ENCODE results near the gene PRKCQ.

PRKCQ gene

GRCh38 chr10:6532321-6532720 is 47.8 kb downstream of the PRKCQ start:
- H2BK5ac ChIP-seq (ENCODE audit: low read length) = no peak overlapping the region
- H2BK12ac ChIP-seq (ENCODE audit: low read length) = no peak overlapping the region
- no peak overlapping the region for H3K14ac ChIP-seq (ENCODE audit: low read length)
- no peak overlapping the region for H4K8ac ChIP-seq (ENCODE audit: low read depth, low read length)
- no peak overlapping the region for H3K4me2 ChIP-seq (ENCODE audit: insufficient read depth, low read length, poor library complexity, severe bottlenecking)
- no peak overlapping the region for H3K27ac ChIP-seq (replicated peaks; ENCODE audit: low read length)
- H2AFZ ChIP-seq (ENCODE audit: low read length) = no peak overlapping the region
- no peak overlapping the region for H2BK15ac ChIP-seq (ENCODE audit: low read length)
- no peak overlapping the region for H3K4ac ChIP-seq (ENCODE audit: low read length)
- no peak overlapping the region for H3K4me3 ChIP-seq (ENCODE audit: low read length in 2 of 2)
- no peak for DNase-seq (ENCODE audit: low spot score)
- no peak overlapping the region for H3K9ac ChIP-seq (ENCODE audit: low read depth, low read length, poor library complexity)
- H3K9me3 ChIP-seq (replicated peaks in 1 of 2; ENCODE audit: control insufficient read depth in 2 of 2, insufficient read depth in 1 of 2, low read depth in 1 of 2, low read length in 2 of 2) = no peaks in the 10 kb centered on the region
- H3K79me1 ChIP-seq (ENCODE audit: low read depth, low read length) = no peaks in the 10 kb centered on the region
- H3K36me3 ChIP-seq (replicated peaks in 1 of 2; ENCODE audit: control insufficient read depth in 2 of 2, insufficient read depth in 2 of 2, low read length in 2 of 2) = peaks cover 0 to 1% of the 10 kb centered on the region in 2 donors
- H2AK5ac ChIP-seq (ENCODE audit: low read depth, low read length) = no peak overlapping the region
- no CpG with 5 or more reads among the region's 5 CpGs for WGBS, 2 donors (ENCODE audit: extremely low coverage in 2 of 2, insufficient read length in 2 of 2, insufficient replicate concordance in 1 of 2)
- H3K27me3 ChIP-seq (ENCODE audit: control insufficient read depth in 3 of 3, insufficient read depth in 3 of 3, low read depth in 1 of 3, low read length in 3 of 3) = peaks cover 0 to 3% (median 0%) of the 10 kb centered on the region in 3 experiments
- no peak overlapping the region for H3K23ac ChIP-seq (ENCODE audit: low read depth, low read length, poor library complexity)
- H4K91ac ChIP-seq (ENCODE audit: low read depth, low read length, poor library complexity) = no peak overlapping the region
- H2BK120ac ChIP-seq (ENCODE audit: low read depth, low read length) = no peak overlapping the region
- H3K18ac ChIP-seq (ENCODE audit: low read length) = no peak overlapping the region
- H3K4me1 ChIP-seq (ENCODE audit: control insufficient read depth in 2 of 2, insufficient read depth in 1 of 2, low read depth in 1 of 2, low read length in 2 of 2) = no peaks in the 10 kb centered on the region

- Histone ChIP-seq H2BK15ac (ENCODE audit: low read length) (no peak overlapping the region), H3K9me3 (replicated peaks in 1 of 2; ENCODE audit: control insufficient read depth in 2 of 2, insufficient read depth in 1 of 2, low read depth in 1 of 2, low read length in 2 of 2) (no peaks in the 10 kb centered on the region)
- WGBS, 2 donors (ENCODE audit: extremely low coverage in 2 of 2, insufficient read length in 2 of 2, insufficient replicate concordance in 1 of 2) = no CpG with 5 or more reads among the region's 4 CpGs
These were observed 49.1 kb downstream of the PRKCQ start for GRCh38 chr10:6530966-6531365.

GRCh38 chr10:6530211-6530840 is 49.8 kb downstream of the PRKCQ start:
- WGBS, 2 donors (ENCODE audit: extremely low coverage in 2 of 2, insufficient read length in 2 of 2, insufficient replicate concordance in 1 of 2) = no CpG with 5 or more reads among the region's 18 CpGs
- DNase-seq (ENCODE audit: low spot score) = no peak
- Histone ChIP-seq H3K9me3 (replicated peaks in 1 of 2; ENCODE audit: control insufficient read depth in 2 of 2, insufficient read depth in 1 of 2, low read depth in 1 of 2, low read length in 2 of 2) (no peaks in the 10 kb centered on the region), H2BK12ac (ENCODE audit: low read length) (no peak overlapping the region), H3K4me2 (ENCODE audit: insufficient read depth, low read length, poor library complexity, severe bottlenecking) (no peak overlapping the region), H3K4me1 (ENCODE audit: control insufficient read depth in 2 of 2, insufficient read depth in 1 of 2, low read depth in 1 of 2, low read length in 2 of 2) (no peaks in the 10 kb centered on the region), H4K91ac (ENCODE audit: low read depth, low read length, poor library complexity) (no peak overlapping the region), H2BK120ac (ENCODE audit: low read depth, low read length) (no peak overlapping the region), H2AFZ (ENCODE audit: low read length) (no peak overlapping the region), H3K23ac (ENCODE audit: low read depth, low read length, poor library complexity) (no peak overlapping the region), H3K27ac (replicated peaks; ENCODE audit: low read length) (no peak overlapping the region), H2BK15ac (ENCODE audit: low read length) (no peak overlapping the region), H3K18ac (ENCODE audit: low read length) (no peak overlapping the region), H3K4ac (ENCODE audit: low read length) (no peak overlapping the region), H3K9ac (ENCODE audit: low read depth, low read length, poor library complexity) (no peak overlapping the region), H3K14ac (ENCODE audit: low read length) (no peak overlapping the region), H3K36me3 (replicated peaks in 1 of 2; ENCODE audit: control insufficient read depth in 2 of 2, insufficient read depth in 2 of 2, low read length in 2 of 2) (no peaks in the 10 kb centered on the region), H3K27me3 (ENCODE audit: control insufficient read depth in 3 of 3, insufficient read depth in 3 of 3, low read depth in 1 of 3, low read length in 3 of 3) (peaks cover 0 to 3% (median 0%) of the 10 kb centered on the region in 3 experiments), H3K4me3 (ENCODE audit: low read length in 2 of 2) (no peak overlapping the region), H2AK5ac (ENCODE audit: low read depth, low read length) (no peak overlapping the region), H2BK5ac (ENCODE audit: low read length) (no peak overlapping the region), H3K79me1 (ENCODE audit: low read depth, low read length) (no peaks in the 10 kb centered on the region), H4K8ac (ENCODE audit: low read depth, low read length) (no peak overlapping the region)

More at GRCh38 chr10:6530966-6531365, 49.1 kb downstream of the PRKCQ start:
- no peak overlapping the region for H4K91ac ChIP-seq (ENCODE audit: low read depth, low read length, poor library complexity)
- no peak overlapping the region for H2AFZ ChIP-seq (ENCODE audit: low read length)
- H2BK12ac ChIP-seq (ENCODE audit: low read length) = no peak overlapping the region
- no peak overlapping the region for H3K23ac ChIP-seq (ENCODE audit: low read depth, low read length, poor library complexity)
- H2BK120ac ChIP-seq (ENCODE audit: low read depth, low read length) = no peak overlapping the region
- H3K79me1 ChIP-seq (ENCODE audit: low read depth, low read length) = no peaks in the 10 kb centered on the region
- no peak overlapping the region for H2BK5ac ChIP-seq (ENCODE audit: low read length)
- no peak overlapping the region for H3K18ac ChIP-seq (ENCODE audit: low read length)
- H3K36me3 ChIP-seq (replicated peaks in 1 of 2; ENCODE audit: control insufficient read depth in 2 of 2, insufficient read depth in 2 of 2, low read length in 2 of 2) = peaks cover 0 to 1% of the 10 kb centered on the region in 2 donors
- H4K8ac ChIP-seq (ENCODE audit: low read depth, low read length) = no peak overlapping the region
- no peak for DNase-seq (ENCODE audit: low spot score)
- H3K9ac ChIP-seq (ENCODE audit: low read depth, low read length, poor library complexity) = no peak overlapping the region
- H3K4me2 ChIP-seq (ENCODE audit: insufficient read depth, low read length, poor library complexity, severe bottlenecking) = no peak overlapping the region
- H3K14ac ChIP-seq (ENCODE audit: low read length) = no peak overlapping the region
- no peak overlapping the region for H3K4ac ChIP-seq (ENCODE audit: low read length)
- H3K4me3 ChIP-seq (ENCODE audit: low read length in 2 of 2) = no peak overlapping the region
- no peak overlapping the region for H2AK5ac ChIP-seq (ENCODE audit: low read depth, low read length)
- H3K27ac ChIP-seq (replicated peaks; ENCODE audit: low read length) = no peak overlapping the region
- no peaks in the 10 kb centered on the region for H3K4me1 ChIP-seq (ENCODE audit: control insufficient read depth in 2 of 2, insufficient read depth in 1 of 2, low read depth in 1 of 2, low read length in 2 of 2)
- peaks cover 0 to 3% (median 0%) of the 10 kb centered on the region in 3 experiments for H3K27me3 ChIP-seq (ENCODE audit: control insufficient read depth in 3 of 3, insufficient read depth in 3 of 3, low read depth in 1 of 3, low read length in 3 of 3)

- Histone ChIP-seq H3K4me3 (ENCODE audit: low read length in 2 of 2) (no peak overlapping the region), H3K23ac (ENCODE audit: low read depth, low read length, poor library complexity) (no peak overlapping the region), H3K14ac (ENCODE audit: low read length) (no peak overlapping the region), H3K79me1 (ENCODE audit: low read depth, low read length) (no peaks in the 10 kb centered on the region), H3K18ac (ENCODE audit: low read length) (no peak overlapping the region), H3K4me2 (ENCODE audit: insufficient read depth, low read length, poor library complexity, severe bottlenecking) (no peak overlapping the region), H3K4me1 (ENCODE audit: control insufficient read depth in 2 of 2, insufficient read depth in 1 of 2, low read depth in 1 of 2, low read length in 2 of 2) (no peaks in the 10 kb centered on the region), H2BK5ac (ENCODE audit: low read length) (no peak overlapping the region), H4K8ac (ENCODE audit: low read depth, low read length) (no peak overlapping the region), H2AK5ac (ENCODE audit: low read depth, low read length) (no peak overlapping the region), H3K9ac (ENCODE audit: low read depth, low read length, poor library complexity) (no peak overlapping the region), H3K4ac (ENCODE audit: low read length) (no peak overlapping the region), H2BK15ac (ENCODE audit: low read length) (no peak overlapping the region), H4K91ac (ENCODE audit: low read depth, low read length, poor library complexity) (no peak overlapping the region), H2BK12ac (ENCODE audit: low read length) (no peak overlapping the region), H3K9me3 (replicated peaks in 1 of 2; ENCODE audit: control insufficient read depth in 2 of 2, insufficient read depth in 1 of 2, low read depth in 1 of 2, low read length in 2 of 2) (no peaks in the 10 kb centered on the region), H3K27ac (replicated peaks; ENCODE audit: low read length) (no peak overlapping the region), H2BK120ac (ENCODE audit: low read depth, low read length) (no peak overlapping the region), H2AFZ (ENCODE audit: low read length) (no peak overlapping the region), H3K36me3 (replicated peaks in 1 of 2; ENCODE audit: control insufficient read depth in 2 of 2, insufficient read depth in 2 of 2, low read length in 2 of 2) (no peaks in the 10 kb centered on the region), H3K27me3 (ENCODE audit: control insufficient read depth in 3 of 3, insufficient read depth in 3 of 3, low read depth in 1 of 3, low read length in 3 of 3) (peaks cover 0 to 3% (median 0%) of the 10 kb centered on the region in 3 experiments)
- no peak for DNase-seq (ENCODE audit: low spot score)
- WGBS, 2 donors (ENCODE audit: extremely low coverage in 2 of 2, insufficient read length in 2 of 2, insufficient replicate concordance in 1 of 2) = no CpG with 5 or more reads among the region's 12 CpGs
These were observed 51.7 kb downstream of the PRKCQ start for GRCh38 chr10:6528198-6528950.
